ENCODE results near the gene NCAN. TPM values are rescaled to one million over a fixed set of nuclear protein-coding genes. Genes with fewer than 3 reads are reported as not detected.

Gene NCAN
- total RNA-seq, 1 experiment from 2014 or later = 0.15 TPM

DNA sequence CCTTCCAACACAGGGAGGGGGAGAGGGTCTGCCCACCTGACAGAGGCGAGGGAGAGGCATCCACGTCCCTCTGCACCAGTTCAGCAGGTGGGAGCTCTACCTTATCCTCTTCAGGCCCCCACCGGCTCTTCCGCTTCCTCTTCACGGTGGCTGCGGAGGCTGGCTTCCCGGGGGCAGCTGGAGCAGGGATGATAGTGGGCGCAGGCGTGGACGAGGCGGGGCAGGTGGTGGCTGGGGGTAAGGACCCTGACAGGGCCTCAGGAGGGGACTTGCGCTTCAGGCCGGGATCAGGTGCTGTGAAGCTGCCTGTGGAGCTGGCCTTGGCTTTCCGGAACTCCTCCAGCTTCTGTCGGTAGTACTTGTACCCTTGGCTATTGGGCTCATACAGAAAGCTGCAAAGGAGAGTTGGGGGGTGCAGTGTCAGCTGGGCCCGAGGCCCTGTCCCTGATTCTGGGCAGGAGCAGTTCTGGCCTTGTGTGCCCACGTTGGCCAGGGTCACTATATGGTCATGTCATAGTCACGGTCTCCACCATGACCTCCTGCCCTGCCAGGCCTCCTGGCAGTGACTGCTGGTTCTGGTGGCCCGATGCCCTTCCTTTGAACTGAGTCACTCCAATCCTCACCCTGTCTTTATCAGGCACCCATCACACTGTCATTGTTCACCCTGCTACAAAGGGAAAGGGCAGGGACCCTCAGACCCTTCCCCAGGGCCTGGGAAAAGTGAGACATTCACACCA, 85.4 kb downstream of the NCAN start:
- no peaks in the 10 kb centered on the region for H3K27me3 ChIP-seq (ENCODE audit: control insufficient read depth, insufficient read depth, low read length)
- BruUV-seq (replicated peaks) = no TSS peak
- no peaks in the 10 kb centered on the region for H3K4me1 ChIP-seq (ENCODE audit: control insufficient read depth, insufficient read depth, low read length)
- ATAC-seq (peak; percentile 17; the same call in 1 of the 2 replicates), DNase-seq (ENCODE audit: low read depth, low spot score) (no peak)
- no peaks in the 10 kb centered on the region for H3K9me3 ChIP-seq (ENCODE audit: control insufficient read depth, insufficient read depth, low read depth, low read length)
- intact Hi-C loops (cut with micrococcal nuclease; ENCODE audit: unreplicated experiment) = no loop called here
- ChIA-PET POLR2A (no interaction called here), CTCF (interaction anchor here (0.6 kb wide), 1 partner anchor 45 kb away, joined by 3 read pairs; no protein-coding TSS in a partner anchor)
- H3K36me3 ChIP-seq (ENCODE audit: control insufficient read depth, insufficient read depth, low read length) = 0 out of 2 replicates have a peak, but pooled peaks cover 2% of the 10 kb centered on the region
- in situ Hi-C loops (cut with HindIII; ENCODE audit: low pct_unique_long_range_greater_than_20kb, low sequenced_read_pairs) = no loop called here
- no peak overlapping the region for H3K4me3 ChIP-seq (ENCODE audit: low read depth in 2 of 2, low read length in 2 of 2)
- no peak overlapping the region for H3K27ac ChIP-seq (ENCODE audit: low read length)
- TF ChIP-seq, protein P1, sequence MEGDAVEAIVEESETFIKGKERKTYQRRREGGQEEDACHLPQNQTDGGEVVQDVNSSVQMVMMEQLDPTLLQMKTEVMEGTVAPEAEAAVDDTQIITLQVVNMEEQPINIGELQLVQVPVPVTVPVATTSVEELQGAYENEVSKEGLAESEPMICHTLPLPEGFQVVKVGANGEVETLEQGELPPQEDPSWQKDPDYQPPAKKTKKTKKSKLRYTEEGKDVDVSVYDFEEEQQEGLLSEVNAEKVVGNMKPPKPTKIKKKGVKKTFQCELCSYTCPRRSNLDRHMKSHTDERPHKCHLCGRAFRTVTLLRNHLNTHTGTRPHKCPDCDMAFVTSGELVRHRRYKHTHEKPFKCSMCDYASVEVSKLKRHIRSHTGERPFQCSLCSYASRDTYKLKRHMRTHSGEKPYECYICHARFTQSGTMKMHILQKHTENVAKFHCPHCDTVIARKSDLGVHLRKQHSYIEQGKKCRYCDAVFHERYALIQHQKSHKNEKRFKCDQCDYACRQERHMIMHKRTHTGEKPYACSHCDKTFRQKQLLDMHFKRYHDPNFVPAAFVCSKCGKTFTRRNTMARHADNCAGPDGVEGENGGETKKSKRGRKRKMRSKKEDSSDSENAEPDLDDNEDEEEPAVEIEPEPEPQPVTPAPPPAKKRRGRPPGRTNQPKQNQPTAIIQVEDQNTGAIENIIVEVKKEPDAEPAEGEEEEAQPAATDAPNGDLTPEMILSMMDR (IDR thresholded peaks at IDR 0.05) = no peak
- TF ChIP-seq TCF7L2 (IDR thresholded peaks at IDR 0.05; ENCODE audit: low read depth, low read length) (no peak), SIN3A (IDR thresholded peaks at IDR 0.05; ENCODE audit: borderline replicate concordance, insufficient read depth, low read depth, low read length) (no peak), POLR2AphosphoS5 (IDR thresholded peaks at IDR 0.05; ENCODE audit: low read depth, low read length) (no peak)
- TF ChIP-seq, protein P2, sequence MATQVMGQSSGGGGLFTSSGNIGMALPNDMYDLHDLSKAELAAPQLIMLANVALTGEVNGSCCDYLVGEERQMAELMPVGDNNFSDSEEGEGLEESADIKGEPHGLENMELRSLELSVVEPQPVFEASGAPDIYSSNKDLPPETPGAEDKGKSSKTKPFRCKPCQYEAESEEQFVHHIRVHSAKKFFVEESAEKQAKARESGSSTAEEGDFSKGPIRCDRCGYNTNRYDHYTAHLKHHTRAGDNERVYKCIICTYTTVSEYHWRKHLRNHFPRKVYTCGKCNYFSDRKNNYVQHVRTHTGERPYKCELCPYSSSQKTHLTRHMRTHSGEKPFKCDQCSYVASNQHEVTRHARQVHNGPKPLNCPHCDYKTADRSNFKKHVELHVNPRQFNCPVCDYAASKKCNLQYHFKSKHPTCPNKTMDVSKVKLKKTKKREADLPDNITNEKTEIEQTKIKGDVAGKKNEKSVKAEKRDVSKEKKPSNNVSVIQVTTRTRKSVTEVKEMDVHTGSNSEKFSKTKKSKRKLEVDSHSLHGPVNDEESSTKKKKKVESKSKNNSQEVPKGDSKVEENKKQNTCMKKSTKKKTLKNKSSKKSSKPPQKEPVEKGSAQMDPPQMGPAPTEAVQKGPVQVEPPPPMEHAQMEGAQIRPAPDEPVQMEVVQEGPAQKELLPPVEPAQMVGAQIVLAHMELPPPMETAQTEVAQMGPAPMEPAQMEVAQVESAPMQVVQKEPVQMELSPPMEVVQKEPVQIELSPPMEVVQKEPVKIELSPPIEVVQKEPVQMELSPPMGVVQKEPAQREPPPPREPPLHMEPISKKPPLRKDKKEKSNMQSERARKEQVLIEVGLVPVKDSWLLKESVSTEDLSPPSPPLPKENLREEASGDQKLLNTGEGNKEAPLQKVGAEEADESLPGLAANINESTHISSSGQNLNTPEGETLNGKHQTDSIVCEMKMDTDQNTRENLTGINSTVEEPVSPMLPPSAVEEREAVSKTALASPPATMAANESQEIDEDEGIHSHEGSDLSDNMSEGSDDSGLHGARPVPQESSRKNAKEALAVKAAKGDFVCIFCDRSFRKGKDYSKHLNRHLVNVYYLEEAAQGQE (IDR thresholded peaks at IDR 0.05; ENCODE audit: insufficient read depth in 1 of 2, low read depth in 2 of 2, low read length in 1 of 2) = no peak

DNA sequence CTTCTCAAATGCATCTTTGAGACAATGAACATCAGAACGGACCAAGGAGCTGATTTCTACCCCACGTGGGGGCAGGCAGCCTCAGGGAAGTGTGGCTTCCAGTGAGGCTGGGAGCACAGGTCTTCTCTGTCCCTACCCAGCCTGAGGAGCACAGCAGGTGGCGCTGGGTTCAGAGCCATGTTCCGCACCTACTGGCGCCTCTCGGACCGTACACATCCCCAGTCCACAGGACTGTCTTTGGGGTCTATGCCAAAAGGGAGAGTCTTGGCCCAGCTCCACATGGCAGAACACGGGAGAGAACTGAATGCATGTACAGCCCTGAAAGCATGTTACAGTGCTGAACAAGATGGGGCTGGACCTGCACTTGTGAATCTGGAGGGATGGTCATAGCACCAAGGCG, 86.0 kb downstream of the NCAN start:
- Histone ChIP-seq H3K36me3 (ENCODE audit: control insufficient read depth, insufficient read depth, low read length) (0 out of 2 replicates have a peak, but pooled peaks cover 2% of the 10 kb centered on the region), H3K9me3 (ENCODE audit: control insufficient read depth, insufficient read depth, low read depth, low read length) (no peaks in the 10 kb centered on the region), H3K27me3 (ENCODE audit: control insufficient read depth, insufficient read depth, low read length) (no peaks in the 10 kb centered on the region), H3K27ac (ENCODE audit: low read length) (no peak overlapping the region), H3K4me1 (ENCODE audit: control insufficient read depth, insufficient read depth, low read length) (no peaks in the 10 kb centered on the region), H3K4me3 (ENCODE audit: low read depth in 2 of 2, low read length in 2 of 2) (no peak overlapping the region)
- TF ChIP-seq, protein P2 (IDR thresholded peaks at IDR 0.05; ENCODE audit: insufficient read depth in 1 of 2, low read depth in 2 of 2, low read length in 1 of 2) = no peak
- TF ChIP-seq TCF7L2 (IDR thresholded peaks at IDR 0.05; ENCODE audit: low read depth, low read length) (no peak), POLR2AphosphoS5 (IDR thresholded peaks at IDR 0.05; ENCODE audit: low read depth, low read length) (no peak)
- in situ Hi-C loops (cut with HindIII; ENCODE audit: low pct_unique_long_range_greater_than_20kb, low sequenced_read_pairs) (no loop called here), intact Hi-C loops (cut with micrococcal nuclease; ENCODE audit: unreplicated experiment) (no loop called here)
- ATAC-seq (no peak), DNase-seq (ENCODE audit: low read depth, low spot score) (no peak)
- POLR2A ChIA-PET = no interaction called here
- BruUV-seq (replicated peaks) = no TSS peak
- CTCF ChIA-PET = interaction anchor here (0.7 kb wide), 1 partner anchor 26 kb away, joined by 3 read pairs; no protein-coding TSS in a partner anchor
